ENCODE measurements around the gene ANXA7. TPM values are rescaled to one million over a fixed set of nuclear protein-coding genes. Genes with fewer than 3 reads are reported as not detected.

Gene ANXA7
- total RNA-seq, 2 donors from 2014 or later: 107 to 120 TPM

- Histone ChIP-seq H3K27me3 (replicated peaks; ENCODE audit: insufficient read depth) (no peaks in the 10 kb centered on the region), H3K4me1 (ENCODE audit: control insufficient read depth in 1 of 2, low read depth in 2 of 2) (no peaks in the 10 kb centered on the region), H3K27ac (no peak overlapping the region), H3K4me3 (no peak overlapping the region), H3K9me3 (no peaks in the 10 kb centered on the region), H3K36me3 (peaks cover 53% of the 10 kb centered on the region)
- DNase-seq (ENCODE audit: low spot score) (no peak), ATAC-seq (ENCODE audit: insufficient number of reproducible peaks, low FRiP score, low read depth) (no peak)
- TF ChIP-seq, protein P1, sequence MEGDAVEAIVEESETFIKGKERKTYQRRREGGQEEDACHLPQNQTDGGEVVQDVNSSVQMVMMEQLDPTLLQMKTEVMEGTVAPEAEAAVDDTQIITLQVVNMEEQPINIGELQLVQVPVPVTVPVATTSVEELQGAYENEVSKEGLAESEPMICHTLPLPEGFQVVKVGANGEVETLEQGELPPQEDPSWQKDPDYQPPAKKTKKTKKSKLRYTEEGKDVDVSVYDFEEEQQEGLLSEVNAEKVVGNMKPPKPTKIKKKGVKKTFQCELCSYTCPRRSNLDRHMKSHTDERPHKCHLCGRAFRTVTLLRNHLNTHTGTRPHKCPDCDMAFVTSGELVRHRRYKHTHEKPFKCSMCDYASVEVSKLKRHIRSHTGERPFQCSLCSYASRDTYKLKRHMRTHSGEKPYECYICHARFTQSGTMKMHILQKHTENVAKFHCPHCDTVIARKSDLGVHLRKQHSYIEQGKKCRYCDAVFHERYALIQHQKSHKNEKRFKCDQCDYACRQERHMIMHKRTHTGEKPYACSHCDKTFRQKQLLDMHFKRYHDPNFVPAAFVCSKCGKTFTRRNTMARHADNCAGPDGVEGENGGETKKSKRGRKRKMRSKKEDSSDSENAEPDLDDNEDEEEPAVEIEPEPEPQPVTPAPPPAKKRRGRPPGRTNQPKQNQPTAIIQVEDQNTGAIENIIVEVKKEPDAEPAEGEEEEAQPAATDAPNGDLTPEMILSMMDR (IDR thresholded peaks at IDR 0.05): no peak
These were observed 34.7 kb downstream of the ANXA7 start for GRCh38 chr10:73379064-73379748.

- Histone ChIP-seq H3K4me1 (ENCODE audit: control insufficient read depth in 1 of 2, low read depth in 2 of 2) (no peaks in the 10 kb centered on the region), H3K36me3 (peaks cover 41% of the 10 kb centered on the region), H3K4me3 (no peak overlapping the region), H3K9me3 (no peaks in the 10 kb centered on the region), H3K27ac (no peak overlapping the region), H3K27me3 (replicated peaks; ENCODE audit: insufficient read depth) (no peaks in the 10 kb centered on the region)
- DNase-seq (ENCODE audit: low spot score) (no peak), ATAC-seq (ENCODE audit: insufficient number of reproducible peaks, low FRiP score, low read depth) (no peak)
- TF ChIP-seq, protein P1 (IDR thresholded peaks at IDR 0.05): no peak
These were observed 37.2 kb downstream of the ANXA7 start for GRCh38 chr10:73376679-73377078.

DNA sequence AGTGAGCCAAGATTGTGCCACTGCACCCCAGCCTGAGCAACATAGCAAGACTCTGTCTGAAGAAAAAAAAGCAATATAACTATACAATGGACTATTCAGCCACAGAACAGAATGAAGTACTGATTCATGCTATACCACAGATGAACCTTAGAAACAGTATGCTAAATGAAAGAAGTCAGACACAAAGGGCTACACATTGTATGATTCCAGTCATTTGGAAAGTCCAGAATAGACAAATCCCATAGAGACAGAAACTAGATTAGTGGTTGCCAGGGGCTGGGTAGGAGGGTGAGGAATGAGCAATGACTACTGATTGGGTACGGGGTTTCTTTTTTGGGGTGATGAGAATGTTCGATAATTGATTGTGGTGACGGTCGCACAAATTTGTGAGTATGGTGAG lies 45.6 kb downstream of the ANXA7 start:
- Histone ChIP-seq H3K9me3 (no peaks in the 10 kb centered on the region), H3K27me3 (replicated peaks; ENCODE audit: insufficient read depth) (no peaks in the 10 kb centered on the region), H3K4me1 (ENCODE audit: control insufficient read depth in 1 of 2, low read depth in 2 of 2) (no peaks in the 10 kb centered on the region), H3K36me3 (peaks cover 35% of the 10 kb centered on the region), H3K27ac (no peak overlapping the region), H3K4me3 (no peak overlapping the region)
- DNase-seq (ENCODE audit: low spot score) (no peak), ATAC-seq (ENCODE audit: insufficient number of reproducible peaks, low FRiP score, low read depth) (no peak)
- TF ChIP-seq, protein P1 (IDR thresholded peaks at IDR 0.05): no peak

GRCh38 chr10:73366381-73367298 lies 47.2 kb downstream of the ANXA7 start:
- H3K4me1 ChIP-seq (ENCODE audit: control insufficient read depth in 1 of 2, low read depth in 2 of 2): no peaks in the 10 kb centered on the region
- H3K27me3 ChIP-seq (replicated peaks; ENCODE audit: insufficient read depth): no peaks in the 10 kb centered on the region
- DNase-seq (ENCODE audit: low spot score) (no peak), ATAC-seq (ENCODE audit: insufficient number of reproducible peaks, low FRiP score, low read depth) (no peak)
- no peaks in the 10 kb centered on the region for H3K9me3 ChIP-seq
- no peak overlapping the region for H3K4me3 ChIP-seq
- H3K27ac ChIP-seq: no peak overlapping the region
- TF ChIP-seq, protein P1 (IDR thresholded peaks at IDR 0.05): no peak
- H3K36me3 ChIP-seq: peaks cover 31% of the 10 kb centered on the region

DNA sequence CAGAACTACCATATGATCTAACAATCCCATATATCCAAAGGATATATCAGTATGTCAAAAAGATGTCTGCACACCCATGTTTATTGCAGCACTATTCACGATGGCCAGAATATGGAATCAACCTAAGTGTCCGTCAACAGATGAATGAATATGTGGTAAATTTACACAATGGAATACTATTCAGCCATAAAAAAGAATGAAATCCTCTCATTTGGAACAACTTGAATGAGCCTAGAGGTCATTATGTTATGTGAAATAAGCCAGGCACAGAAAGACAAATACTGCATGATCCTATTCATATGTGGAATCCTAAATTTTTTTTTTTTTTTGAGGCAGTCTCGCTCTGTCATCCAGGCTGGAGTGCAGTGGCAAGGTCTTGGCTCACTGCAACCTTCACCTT lies 48.9 kb downstream of the ANXA7 start:
- TF ChIP-seq, protein P1 (IDR thresholded peaks at IDR 0.05): no peak
- no peaks in the 10 kb centered on the region for H3K9me3 ChIP-seq
- DNase-seq (ENCODE audit: low spot score): no peak
- H3K27ac ChIP-seq: no peak overlapping the region
- no peaks in the 10 kb centered on the region for H3K4me1 ChIP-seq (ENCODE audit: control insufficient read depth in 1 of 2, low read depth in 2 of 2)
- no peaks in the 10 kb centered on the region for H3K27me3 ChIP-seq (replicated peaks; ENCODE audit: insufficient read depth)
- H3K4me3 ChIP-seq: no peak overlapping the region
- peaks cover 27% of the 10 kb centered on the region for H3K36me3 ChIP-seq
- ATAC-seq (ENCODE audit: insufficient number of reproducible peaks, low FRiP score, low read depth): no peak
